Spleen (tissue), 11 donors: ENCODE results near the gene HECTD1. TPM values are rescaled to one million over a fixed set of nuclear protein-coding genes. Genes with fewer than 3 reads are reported as not detected.
"Not testable (repeated sequence)": the region's sequence is repeated elsewhere in the genome, so short reads cannot be mapped to it uniquely, and the experiment has no call there.

Experiments
- DNase-seq: peaks from one replicate; pipeline ENCODE4 v3.0.0-alpha.2; 2020
- H3K27ac ChIP-seq, 8 donors: fragments of 200-600 bp; sonication (generic) in 7 of 8; 1 replicate in 4 of 8; 2 replicates in 4 of 8; pipeline versions ENCODE4 v1.5.0 to v1.8.0; 2016 to 2021; ENCODE audit warnings: inconsistent platforms in 4 of 8, mild to moderate bottlenecking in 4 of 8, moderate library complexity in 1 of 8
- H3K27me3 ChIP-seq, 7 donors: fragments of 200-600 bp; sonication (generic) in 6 of 7; replicated peaks in 1 of 7; 1 replicate in 4 of 7; 2 replicates in 3 of 7; pipeline versions ENCODE4 v1.5.0 to v1.8.0; 2016 to 2021; ENCODE audit warnings: inconsistent platforms in 3 of 7, mild to moderate bottlenecking in 1 of 7
- H3K36me3 ChIP-seq, 6 donors: fragments of 200-600 bp; sonication (generic) in 5 of 6; 1 replicate in 4 of 6; 2 replicates in 2 of 6; pipeline versions ENCODE4 v1.5.0 to v1.8.0; 2016 to 2021; ENCODE audit warnings: inconsistent platforms in 2 of 6
- H3K4me1 ChIP-seq, 6 donors: fragments of 200-600 bp; sonication (generic) in 5 of 6; 1 replicate in 3 of 6; 2 replicates in 3 of 6; pipeline versions ENCODE4 v1.5.0 to v1.8.0; 2016 to 2021; ENCODE audit warnings: inconsistent platforms in 3 of 6
- H3K4me3 ChIP-seq, 8 donors: fragments of 200-600 bp; sonication (generic) in 7 of 8; 1 replicate in 4 of 8; 2 replicates in 4 of 8; pipeline versions ENCODE4 v1.5.0 to v1.8.0; 2016 to 2021; ENCODE audit warnings: inconsistent platforms in 4 of 8, mild to moderate bottlenecking in 4 of 8, moderate library complexity in 2 of 8
- H3K9me3 ChIP-seq, 8 donors: fragments of 200-600 bp; sonication (generic) in 7 of 8; 1 replicate in 4 of 8; 2 replicates in 4 of 8; pipeline versions ENCODE4 v1.5.0 to v1.8.0; 2016 to 2021; ENCODE audit warnings: inconsistent platforms in 4 of 8
- CTCF ChIP-seq, 11 experiments: fragments of 200-600 bp in 7 of 11; fragments of 450-650 bp in 4 of 11; sonication (generic) in 4 of 11; IDR thresholded peaks in 8 of 11; conservative IDR thresholded peaks in 3 of 11; 1 replicate in 7 of 11; 2 replicates in 4 of 11; pipeline versions ENCODE4 v1.4.0 to v1.8.0; 2016 to 2021; ENCODE audit warnings: antibody characterized with exemption in 11 of 11, inconsistent platforms in 4 of 11, mild to moderate bottlenecking in 1 of 11
- POLR2A ChIP-seq, 3 donors: fragments of 450-650 bp; IDR thresholded peaks; one replicate each; pipeline ENCODE4 v1.5.1; 2017; ENCODE audit warnings: antibody characterized with exemption in 3 of 3, mild to moderate bottlenecking in 1 of 3
- POLR2AphosphoS5 ChIP-seq, 3 donors: sonication (generic); formaldehyde crosslinking; IDR thresholded peaks; one replicate each; pipeline ENCODE4 v1.5.1; 2017; ENCODE audit warnings: antibody characterized with exemption in 3 of 3
- WGBS, 5 donors: extraction: QIAGEN DNeasy Blood & Tissue Kit in 3 of 5; methylation state at CpG; one replicate each; pipeline versions ENCODE4 v1.1.5 to v1.1.7; 2013 to 2018; 5-methylcytosine and 5-hydroxymethylcytosine counted together
- intact Hi-C: fragments of 100-400 bp; cut with DNase I; formaldehyde crosslinking; loops from one replicate; pipeline ENCODE4 v1.15.0; 2023; ENCODE audit warnings: low total_unique reads
- polyA plus RNA-seq, 3 donors: library from polyadenylated mRNA; stranded (reverse); fragments of 200-250 nt; gene quantifications; one replicate each; pipeline ENCODE4 v1.2.1, GENCODE V29; 2013
- total RNA-seq, 7 donors: library from RNA; depleted of rRNA in 3 of 7; stranded (reverse); fragments of >200 nt in 3 of 7; fragmentation: NEBNext Ultra II Directional in 4 of 7; extraction: Animal tissue kit (Norgen Biotek cat#: 25700) in 4 of 7; gene quantifications; one replicate each; pipeline versions ENCODE4 v1.1.0 to v1.2.1, GENCODE V29; 2016 to 2021
- donor health status: healthy with polysubstance abuse.
- donor health status: DM: no; HTN: no; CAD: no; lungs with moderate emphysema.
- donor health status: DM: no; HTN: no; CAD: no.
- donor health status: Bipolar disorder and iron deficiency.
- donor health status: healthy.
- donor health status: DM: no; HTN: no; CAD: no.
- donor health status: DM: yes; HTN: yes; CAD: no.

The HECTD1 gene
- total and polyA plus RNA-seq, 10 donors = 27.6 to 176 (median 145) TPM

- Histone ChIP-seq H3K9me3 (no peaks in the 10 kb centered on the region), H3K4me1 (peaks cover 18 to 98% (median 54%) of the 10 kb centered on the region in 6 donors), H3K4me3 (no peak overlapping the region), H3K27ac (no peak overlapping the region), H3K27me3 (no peaks in the 10 kb centered on the region), H3K36me3 (peaks cover 0 to 75% (median 9%) of the 10 kb centered on the region in 6 donors)
- no peak for DNase-seq
- TF ChIP-seq CTCF (IDR thresholded peaks at IDR 0.05 in 8 of 11, conservative IDR thresholded peaks at IDR 0.05 in 3 of 11) = no peak
- TF ChIP-seq POLR2A (IDR thresholded peaks at IDR 0.05) = no peak
- TF ChIP-seq POLR2AphosphoS5 (IDR thresholded peaks at IDR 0.05) = no peak
- intact Hi-C loops = no loop called here
- WGBS, 5 donors = 81 to 90% (median 83%) methylated on average over 8 of the region's 8 CpGs
Observed at GRCh38 chr14:31196839-31197492, 10.6 kb downstream of the HECTD1 start.

GRCh38 chr14:31194661-31195060 is 12.9 kb downstream of the HECTD1 start:
- Histone ChIP-seq H3K4me1 (peaks cover 18 to 78% (median 42%) of the 10 kb centered on the region in 6 donors), H3K36me3 (peaks cover 0 to 80% (median 7%) of the 10 kb centered on the region in 6 donors), H3K9me3 (no peaks in the 10 kb centered on the region), H3K27me3 (no peaks in the 10 kb centered on the region), H3K27ac (no peak overlapping the region), H3K4me3 (no peak overlapping the region)
- TF ChIP-seq CTCF (IDR thresholded peaks at IDR 0.05 in 8 of 11, conservative IDR thresholded peaks at IDR 0.05 in 3 of 11) = no peak
- TF ChIP-seq POLR2A (IDR thresholded peaks at IDR 0.05) = no peak
- TF ChIP-seq POLR2AphosphoS5 (IDR thresholded peaks at IDR 0.05) = no peak
- intact Hi-C loops = no loop called here
- DNase-seq = no peak

GRCh38 chr14:31194095-31194494 is 13.5 kb downstream of the HECTD1 start:
- H3K27me3 ChIP-seq = no peaks in the 10 kb centered on the region
- no peaks in the 10 kb centered on the region for H3K9me3 ChIP-seq
- peaks cover 0 to 85% (median 7%) of the 10 kb centered on the region in 6 donors for H3K36me3 ChIP-seq
- intact Hi-C loops = no loop called here
- H3K4me3 ChIP-seq = no peak overlapping the region
- TF ChIP-seq POLR2A (IDR thresholded peaks at IDR 0.05) (no peak), POLR2AphosphoS5 (IDR thresholded peaks at IDR 0.05) (no peak), CTCF (IDR thresholded peaks at IDR 0.05 in 8 of 11, conservative IDR thresholded peaks at IDR 0.05 in 3 of 11) (no peak)
- no peak for DNase-seq
- 78 to 86% (median 84%) methylated on average over 3 of the region's 3 CpGs for WGBS, 5 donors
- H3K27ac ChIP-seq = no peak overlapping the region
- peaks cover 18 to 76% (median 40%) of the 10 kb centered on the region in 6 donors for H3K4me1 ChIP-seq

GRCh38 chr14:31192544-31192943 is 15.0 kb downstream of the HECTD1 start:
- H3K27me3 ChIP-seq, H3K27ac ChIP-seq, DNase-seq, H3K4me3 ChIP-seq, intact Hi-C loops, H3K9me3 ChIP-seq: not testable (repeated sequence)
- WGBS, 5 donors = 91 to 99% (median 96%) methylated on average over 8 of the region's 8 CpGs
- H3K4me1 ChIP-seq = peaks cover 12 to 69% (median 30%) of the 10 kb centered on the region in 6 donors
- peaks cover 0 to 79% (median 7%) of the 10 kb centered on the region in 6 donors for H3K36me3 ChIP-seq
